HepG2 (cell line): ENCODE data around the gene PLA2G2A.

ENCODE experiments used
- SIN3A ChIP-seq: IDR thresholded peaks from 2 replicates; pipeline ENCODE4 v1.6.1; 2011; ENCODE audit warnings: low read depth, mild to moderate bottlenecking, control low read depth, low read length, borderline replicate concordance
- TFAP4 ChIP-seq: sonication (generic); IDR thresholded peaks from 2 replicates; pipeline ENCODE4 v1.6.1; 2016; ENCODE audit warnings: low read depth, borderline replicate concordance

- TF ChIP-seq SIN3A = no peak
- no peak for TF ChIP-seq TFAP4
Measured at GRCh38 chr1:19936061-19936750, 43.2 kb downstream of the PLA2G2A start.
